Prostate gland (tissue), 2 donors: Measurements from ENCODE around the gene NR3C1. TPM values are rescaled to one million over a fixed set of nuclear protein-coding genes. Genes with fewer than 3 reads are reported as not detected.

Source experiments
- DNase-seq: peaks from one replicate; pipeline ENCODE4 v3.0.0-alpha.2; 2019; ENCODE audit warnings: low spot score
- H3K27ac ChIP-seq, 2 donors: fragments of 200-600 bp; sonication (generic); 2 replicates each; pipeline ENCODE4 v1.5.1; 2017 to 2019
- H3K27me3 ChIP-seq: fragments of 200-600 bp; sonication (generic); replicated peaks from 2 replicates; pipeline ENCODE4 v1.5.1; 2019; ENCODE audit not compliant: insufficient read depth
- H3K36me3 ChIP-seq, 2 donors: fragments of 200-600 bp; sonication (generic); 1 replicate in 1 of 2; 2 replicates in 1 of 2; pipeline versions ENCODE4 v1.5.1 to v1.8.1; 2017 to 2019
- H3K4me1 ChIP-seq: fragments of 200-600 bp; sonication (generic); replicated peaks from 2 replicates; pipeline ENCODE4 v1.5.1; 2019
- H3K4me3 ChIP-seq, 2 donors: fragments of 200-600 bp; sonication (generic); 2 replicates each; pipeline ENCODE4 v1.5.1; 2017 to 2019
- H3K9me3 ChIP-seq: fragments of 200-600 bp; sonication (generic); 2 replicates; pipeline ENCODE4 v1.5.1; 2017
- CTCF ChIP-seq, 4 experiments: fragments of 200-600 bp in 2 of 4; fragments of 450-650 bp in 2 of 4; sonication (generic) in 2 of 4; IDR thresholded peaks; 1 replicate in 3 of 4; 2 replicates in 1 of 4; pipeline ENCODE4 v1.5.1; 2016 to 2019; ENCODE audit warnings: antibody characterized with exemption in 4 of 4, mild to moderate bottlenecking in 2 of 4, moderate library complexity in 2 of 4
- POLR2A ChIP-seq: fragments of 450-650 bp; IDR thresholded peaks from one replicate; pipeline ENCODE4 v1.6.1; 2016; ENCODE audit warnings: antibody characterized with exemption, mild to moderate bottlenecking
- POLR2AphosphoS5 ChIP-seq: sonication (generic); formaldehyde crosslinking; IDR thresholded peaks from one replicate; pipeline ENCODE4 v1.6.1; 2017; ENCODE audit warnings: antibody characterized with exemption
- WGBS: methylation state at CpG from one replicate; pipeline ENCODE4 v1.1.5; 2018; 5-methylcytosine and 5-hydroxymethylcytosine counted together
- intact Hi-C: fragments of 100-400 bp; cut with DNase I; formaldehyde crosslinking; loops from one replicate; pipeline ENCODE4 v1.14.2; 2022
- total RNA-seq, 2 donors: library from RNA; depleted of rRNA; stranded (reverse); fragments of >200 nt; gene quantifications; one replicate each; pipeline ENCODE4 v1.1.0, GENCODE V29; 2016

NR3C1 gene
- total RNA-seq, 2 donors from 2014 or later: 42.4 to 55.5 TPM

GRCh38 chr5:143433670-143434069, 30.2 kb upstream of the NR3C1 start:
- Histone ChIP-seq H3K27ac (no peak overlapping the region), H3K36me3 (no peaks in the 10 kb centered on the region), H3K27me3 (no peaks in the 10 kb centered on the region), H3K4me3 (no peak overlapping the region), H3K4me1 (no peaks in the 10 kb centered on the region), H3K9me3 (no peaks in the 10 kb centered on the region)
- DNase-seq: no peak
- no peak for TF ChIP-seq POLR2AphosphoS5
- intact Hi-C loops: no loop called here
- WGBS: 93% methylated on average over 2 of the region's 2 CpGs

GRCh38 chr5:143432658-143433239, 29.3 kb upstream of the NR3C1 start:
- intact Hi-C loops: no loop called here
- 74% methylated on average over 7 of the region's 7 CpGs for WGBS
- H3K9me3 ChIP-seq: no peaks in the 10 kb centered on the region
- no peak for DNase-seq
- no peak overlapping the region for H3K4me3 ChIP-seq
- H3K27me3 ChIP-seq: no peaks in the 10 kb centered on the region
- H3K4me1 ChIP-seq: no peaks in the 10 kb centered on the region
- no peaks in the 10 kb centered on the region for H3K36me3 ChIP-seq
- no peak for TF ChIP-seq CTCF (IDR thresholded peaks at IDR 0.05)
- H3K27ac ChIP-seq: no peak overlapping the region

GRCh38 chr5:143431789-143432188, 28.3 kb upstream of the NR3C1 start:
- intact Hi-C loops: no loop called here
- Histone ChIP-seq H3K36me3 (no peaks in the 10 kb centered on the region), H3K4me1 (no peaks in the 10 kb centered on the region), H3K27ac (no peak overlapping the region), H3K27me3 (no peaks in the 10 kb centered on the region), H3K4me3 (no peak overlapping the region), H3K9me3 (no peaks in the 10 kb centered on the region)
- WGBS: 82% methylated on average over 2 of the region's 2 CpGs
- no peak for DNase-seq
- TF ChIP-seq CTCF (IDR thresholded peaks at IDR 0.05) (no peak), POLR2A (no peak), POLR2AphosphoS5 (no peak)

GRCh38 chr5:143428738-143429420, 25.4 kb upstream of the NR3C1 start:
- H3K27ac ChIP-seq: no peak overlapping the region
- no peak for DNase-seq
- no peaks in the 10 kb centered on the region for H3K27me3 ChIP-seq
- intact Hi-C loops: no loop called here
- H3K36me3 ChIP-seq: no peaks in the 10 kb centered on the region
- no peaks in the 10 kb centered on the region for H3K9me3 ChIP-seq
- TF ChIP-seq POLR2AphosphoS5 (no peak), POLR2A (no peak), CTCF (IDR thresholded peaks at IDR 0.05) (no peak)
- 94% methylated on average over 2 of the region's 2 CpGs for WGBS
- H3K4me3 ChIP-seq: no peak overlapping the region
- H3K4me1 ChIP-seq: no peaks in the 10 kb centered on the region

GRCh38 chr5:143428155-143428554, 24.7 kb upstream of the NR3C1 start:
- TF ChIP-seq CTCF (IDR thresholded peaks at IDR 0.05): no peak
- no peak for TF ChIP-seq POLR2A
- no peak for TF ChIP-seq POLR2AphosphoS5
- intact Hi-C loops: no loop called here
- no peak for DNase-seq
- Histone ChIP-seq H3K27me3 (no peaks in the 10 kb centered on the region), H3K9me3 (no peaks in the 10 kb centered on the region), H3K4me3 (no peak overlapping the region), H3K27ac (no peak overlapping the region), H3K36me3 (no peaks in the 10 kb centered on the region), H3K4me1 (no peaks in the 10 kb centered on the region)
- WGBS: 88% methylated on average over 1 of the region's 1 CpG
